ENCODE data around the gene KCNG1.

The KCNG1 gene

DNA sequence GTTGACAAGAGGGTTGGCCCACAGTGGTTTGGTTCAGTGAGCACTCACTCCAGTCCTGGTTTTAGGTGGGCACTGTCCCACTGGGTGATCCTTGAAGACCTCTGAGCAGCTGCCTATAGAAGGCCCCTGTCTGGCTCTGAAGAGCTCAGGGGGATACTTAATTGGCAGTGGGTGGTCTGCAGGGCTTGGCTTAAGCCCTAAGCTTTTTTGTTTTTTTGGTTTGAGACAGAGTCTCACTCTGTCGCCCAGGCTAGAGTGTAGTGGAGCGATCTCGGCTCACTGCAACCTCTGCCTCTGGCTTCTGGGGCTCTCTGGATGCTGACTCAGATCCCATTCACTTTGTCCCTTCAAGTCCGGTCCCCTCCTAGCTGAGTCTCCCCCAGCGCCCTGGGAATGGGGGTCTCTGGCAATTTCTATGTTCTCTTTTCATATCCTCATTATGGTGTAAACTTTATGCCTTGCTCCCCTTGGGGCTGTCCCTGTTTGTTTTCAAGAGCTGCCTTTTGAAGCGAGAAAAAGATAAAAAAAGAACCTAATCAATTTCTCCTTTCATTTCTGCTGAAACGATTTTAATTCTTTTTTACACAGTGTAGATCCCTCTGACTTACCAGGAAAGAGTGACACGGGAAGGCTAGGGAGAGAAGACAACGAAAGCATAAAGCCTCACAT, 12.2 kb upstream of the KCNG1 start:
- no peak for DNase-seq

DNA sequence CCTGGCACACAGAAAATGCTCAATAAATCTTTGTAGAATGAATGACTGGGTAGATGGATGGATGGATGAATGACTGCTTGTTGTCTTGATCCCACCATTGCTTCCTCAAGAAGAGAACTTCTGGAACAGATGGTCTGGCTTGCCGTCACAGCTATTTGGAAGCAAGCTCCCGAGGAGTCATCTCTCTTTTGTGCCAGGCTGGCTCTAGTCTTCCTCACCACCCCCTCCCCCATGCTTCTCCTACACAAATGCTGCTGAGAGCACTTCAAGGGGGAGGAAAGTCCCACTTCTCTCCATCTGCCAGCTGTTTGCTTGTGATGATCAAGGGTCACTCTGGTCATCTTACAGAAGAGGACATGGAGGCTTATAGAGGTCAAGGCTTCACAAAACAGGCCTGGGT, 11.6 kb upstream of the KCNG1 start:
- no peak for DNase-seq

DNA sequence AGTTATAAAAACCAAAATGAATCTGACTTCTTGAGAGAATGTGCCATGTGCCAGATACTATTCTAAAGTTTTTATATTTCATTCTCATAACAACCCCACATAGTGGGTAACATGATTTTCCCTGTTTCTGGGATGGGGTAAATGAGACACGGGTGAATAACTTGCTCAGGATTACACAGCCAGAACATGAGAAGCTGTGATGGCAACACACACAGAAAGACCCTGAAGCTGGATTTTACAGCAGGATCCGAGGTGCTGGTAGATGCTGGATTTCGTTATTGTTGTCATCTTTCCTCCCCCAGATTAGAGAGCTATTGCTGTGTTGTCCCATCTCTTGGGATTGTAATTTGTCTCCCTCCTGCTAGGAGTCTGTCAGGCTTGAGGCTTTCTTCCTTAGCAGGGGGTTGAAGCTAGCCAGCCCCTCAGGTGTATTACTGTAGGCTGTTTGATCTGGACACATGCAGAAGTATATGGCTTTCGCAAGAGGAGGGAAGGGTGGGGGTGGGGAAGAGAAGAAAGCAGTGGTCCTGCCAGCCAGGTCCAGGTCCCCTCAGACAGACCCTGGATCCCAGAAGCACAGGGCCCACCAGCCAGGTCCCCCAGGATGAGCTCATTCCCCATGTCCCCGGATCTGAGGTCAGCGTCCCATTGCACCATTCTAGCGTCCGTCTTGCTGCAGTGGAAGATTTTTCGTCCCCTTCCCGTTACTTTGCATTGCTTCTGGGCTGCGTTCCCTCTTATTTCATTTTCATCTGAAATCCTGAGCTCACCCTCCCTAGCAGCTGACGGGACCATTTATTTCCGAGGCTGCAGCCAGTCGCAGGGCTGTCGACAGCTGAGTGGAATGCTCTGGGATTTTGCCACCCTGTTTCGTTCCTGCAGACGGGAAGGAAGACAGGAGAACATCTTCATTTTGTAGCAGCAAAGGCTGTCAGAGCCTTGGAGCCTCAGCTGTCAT, 7.3 kb upstream of the KCNG1 start:
- DNase-seq: no peak

DNA sequence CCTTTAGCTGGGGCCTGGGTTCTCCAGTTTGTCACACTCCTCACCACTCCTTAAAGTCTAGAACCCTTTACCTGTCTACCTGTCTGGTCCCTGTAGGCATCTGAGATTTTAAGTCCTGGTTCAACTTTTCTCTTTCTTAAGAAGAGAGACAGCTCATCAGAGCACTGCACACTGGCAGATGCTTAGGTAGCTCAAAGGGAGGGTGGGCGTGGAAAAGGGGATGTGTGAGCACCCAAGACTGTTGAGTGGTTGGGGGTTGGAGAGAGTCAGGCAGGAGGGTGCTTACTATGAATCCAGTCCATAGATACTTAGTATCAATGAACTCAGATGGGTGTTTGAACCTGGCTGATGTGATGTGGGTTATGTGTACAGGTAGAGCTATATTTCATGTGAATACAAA, 6.6 kb upstream of the KCNG1 start:
- DNase-seq: no peak

DNA sequence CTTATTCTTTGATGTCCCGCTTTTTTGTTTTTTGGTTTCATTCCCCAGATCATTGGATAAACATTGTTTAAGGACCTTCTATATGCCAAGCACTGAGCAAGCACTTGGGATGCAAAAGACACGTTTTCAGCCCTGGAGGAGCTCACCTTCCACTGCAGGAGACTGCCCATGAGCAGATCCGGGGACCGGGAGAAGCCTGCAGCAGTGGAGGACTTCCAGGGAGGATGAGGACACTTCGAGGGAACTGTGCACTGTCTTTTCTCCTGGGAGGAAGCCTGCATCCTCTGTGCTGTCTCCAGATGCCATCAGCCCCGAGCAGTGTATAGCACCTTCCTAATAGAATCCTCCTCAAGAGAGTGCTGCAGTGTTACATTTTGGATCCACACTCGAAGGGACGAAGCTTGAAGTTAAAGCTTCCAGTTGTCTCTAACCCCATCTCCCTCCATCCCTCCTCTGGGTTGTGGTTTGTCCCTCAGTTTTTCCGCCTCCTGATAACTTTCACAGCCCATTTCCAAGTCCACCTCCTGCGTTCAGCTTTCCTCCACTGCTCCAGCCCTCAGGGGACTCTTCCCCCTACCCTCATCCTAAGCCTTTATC, 5.8 kb upstream of the KCNG1 start:
- DNase-seq: no peak

DNA sequence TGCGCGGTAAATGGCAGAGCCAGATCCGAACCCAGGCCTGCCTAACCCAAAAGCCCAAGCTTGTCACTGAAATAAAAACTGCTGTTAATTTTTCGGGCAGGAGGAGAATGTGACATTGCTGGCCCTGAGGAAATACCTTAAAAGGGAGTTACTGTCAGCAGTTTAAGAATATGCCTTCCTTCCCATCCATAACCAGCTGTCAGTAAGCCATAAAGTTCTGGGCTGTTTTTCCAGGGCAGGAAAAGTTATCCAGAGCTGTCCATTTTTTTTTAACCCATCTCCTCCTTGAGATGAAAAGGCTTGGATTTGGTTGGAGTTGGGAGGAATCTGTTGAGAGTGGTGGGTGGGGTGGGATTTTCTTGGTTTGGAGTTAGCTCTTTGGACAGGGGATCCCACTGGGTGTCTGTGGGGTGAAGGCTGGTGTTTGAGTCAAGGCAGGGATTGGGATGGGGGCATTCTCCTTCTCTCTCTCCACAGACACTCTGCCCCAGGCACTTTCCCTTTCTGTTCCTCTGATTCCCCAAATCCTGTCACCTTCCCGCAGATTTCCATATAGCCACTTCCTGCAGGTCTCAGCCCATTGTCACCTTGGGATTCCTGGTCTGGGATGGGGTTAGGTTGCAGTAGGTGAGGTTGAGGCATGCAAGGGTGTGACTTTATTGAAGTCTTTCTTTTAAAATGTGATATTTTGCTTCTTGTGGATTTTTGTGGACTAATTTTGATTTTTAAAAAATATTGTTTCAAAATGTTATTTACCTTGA, 4.3 kb upstream of the KCNG1 start:
- no peak for DNase-seq

DNA sequence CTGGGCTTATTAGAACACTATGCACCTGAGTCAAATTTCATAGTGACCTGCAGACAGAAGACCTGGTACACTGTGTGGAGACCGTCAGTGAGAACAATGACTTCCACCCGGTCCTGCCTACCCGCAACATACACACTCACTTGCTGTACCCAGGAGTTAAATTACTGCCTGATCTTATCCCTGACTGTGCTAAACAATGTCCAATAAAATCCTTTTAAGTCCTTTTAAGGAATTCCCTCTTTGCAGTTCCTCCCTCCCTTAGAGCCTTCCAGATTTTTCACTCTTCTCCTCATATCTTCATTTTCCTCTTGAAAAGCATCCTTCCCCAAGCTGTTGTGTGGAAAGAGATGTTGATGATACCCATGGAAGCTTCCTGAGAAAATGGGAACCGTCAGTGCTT, 3.4 kb upstream of the KCNG1 start:
- no peak for DNase-seq

DNA sequence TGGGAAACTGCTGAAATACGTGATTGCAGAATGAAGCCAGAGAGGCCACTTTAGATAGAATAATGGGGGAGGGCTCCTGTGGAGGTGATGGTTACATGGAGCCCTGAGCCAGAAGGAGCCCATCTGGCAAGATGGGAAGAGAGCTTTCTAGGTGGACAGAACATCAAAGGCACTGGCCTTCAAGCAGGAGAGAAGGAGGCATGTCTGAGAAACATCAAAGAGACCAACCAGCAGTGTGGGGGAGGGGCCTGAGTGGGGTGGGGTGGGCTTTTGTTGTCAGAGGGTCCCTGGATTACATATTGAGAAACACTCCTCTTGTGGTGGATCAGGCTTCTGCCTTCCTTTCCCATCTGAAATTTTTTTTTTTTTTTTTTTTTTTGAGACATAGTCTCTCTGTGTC, 1.9 kb upstream of the KCNG1 start:
- DNase-seq: no peak

DNA sequence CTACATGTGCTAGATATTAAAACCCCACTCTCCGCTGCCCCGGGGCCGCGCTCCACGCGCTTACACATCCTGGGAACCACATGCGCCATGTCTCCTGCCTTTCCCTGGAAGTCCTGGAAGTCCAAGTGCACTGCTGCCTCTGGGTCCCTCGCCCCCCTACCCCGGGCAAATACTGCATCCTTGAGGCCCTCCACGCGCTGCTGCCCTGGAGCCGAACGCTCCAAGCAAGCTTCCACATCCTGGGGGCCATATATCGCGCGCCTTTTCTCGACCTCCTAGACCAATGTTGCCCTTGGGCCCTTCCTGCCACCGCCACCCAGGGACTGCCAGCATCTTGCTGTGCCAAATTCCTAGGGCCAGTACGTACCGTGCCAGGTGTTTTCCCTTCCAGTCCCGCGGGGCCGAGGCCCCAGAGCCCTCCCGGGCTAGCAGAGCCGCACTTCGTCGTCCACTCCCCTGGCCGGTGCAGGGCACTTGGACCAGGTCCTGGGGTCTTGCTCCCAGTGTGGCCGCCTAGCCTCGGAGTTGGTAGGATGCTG, 779 bp upstream of the KCNG1 start:
- DNase-seq: no peak

DNA sequence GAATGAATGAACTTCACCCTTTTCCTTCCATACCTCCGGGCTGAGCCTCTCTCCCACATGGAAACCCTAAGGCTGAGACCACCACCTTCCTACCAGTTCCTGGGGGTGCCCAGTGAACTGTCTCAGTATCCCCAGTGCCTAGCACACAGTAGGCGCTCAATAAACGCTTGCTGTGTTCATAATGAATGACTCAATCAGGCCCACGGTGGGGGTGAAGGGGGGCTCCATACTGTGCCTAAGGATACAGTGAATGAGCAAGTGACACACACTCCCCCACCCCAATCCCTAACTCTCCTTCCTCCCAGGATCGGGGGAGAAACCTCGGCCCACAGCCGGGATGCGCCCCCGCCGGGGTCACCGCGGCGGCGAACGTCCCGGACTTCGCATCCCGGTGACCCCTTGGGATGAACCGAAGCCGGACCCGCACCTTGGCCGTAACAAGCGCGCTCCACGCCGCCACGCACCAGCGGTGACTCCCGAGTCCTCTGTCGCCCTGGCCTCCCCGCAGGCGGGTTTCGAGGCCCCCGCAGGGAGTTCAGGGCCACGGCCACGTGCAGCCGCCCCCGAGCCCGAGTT, 592 bp downstream of the KCNG1 start:
- DNase-seq: no peak

DNA sequence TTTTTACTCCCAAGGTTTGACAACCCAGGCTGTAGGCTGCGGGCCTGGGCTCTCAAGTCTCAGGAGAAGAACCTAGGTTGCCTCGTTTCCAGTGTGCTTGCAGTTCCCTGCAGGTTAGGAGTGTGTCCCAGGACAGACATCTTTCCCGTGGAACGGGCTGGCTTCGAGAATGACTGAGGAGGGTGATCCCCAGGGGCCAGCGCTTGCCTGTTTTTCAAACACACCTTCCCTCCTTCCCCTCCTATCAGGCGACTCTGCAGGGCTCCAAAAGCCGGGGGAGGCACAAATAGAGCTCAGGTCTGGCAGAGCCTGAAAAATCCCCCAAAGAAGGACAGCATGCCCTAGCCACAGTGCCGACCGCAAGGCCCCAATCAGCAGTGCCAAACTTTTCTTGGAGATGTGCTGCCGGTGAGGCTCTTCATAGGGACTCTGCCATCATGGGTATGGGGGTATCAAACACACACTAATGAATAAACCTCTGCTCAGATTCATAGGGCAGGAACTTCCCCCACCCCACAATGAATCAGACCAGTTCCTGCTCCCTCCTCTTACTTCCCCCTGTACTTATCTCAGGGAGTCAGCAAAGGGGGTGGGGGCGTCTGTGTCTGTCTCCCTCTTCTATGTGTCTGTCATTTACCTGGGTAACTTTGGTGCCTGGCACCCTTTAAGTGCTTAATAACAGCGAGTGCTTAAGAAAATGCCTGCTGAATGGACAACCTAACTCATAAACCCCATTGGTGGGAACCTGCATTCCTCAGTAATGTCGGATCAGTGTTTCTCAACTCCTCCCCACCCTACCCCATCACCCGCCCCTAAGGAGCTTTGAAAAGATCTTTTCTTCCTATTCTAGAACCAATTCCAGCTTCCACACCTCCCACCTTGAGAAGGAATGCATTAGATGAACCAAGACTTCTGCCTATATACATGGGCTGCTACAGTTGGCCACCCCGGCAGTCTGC, 1.6 kb downstream of the KCNG1 start:
- DNase-seq: no peak

DNA sequence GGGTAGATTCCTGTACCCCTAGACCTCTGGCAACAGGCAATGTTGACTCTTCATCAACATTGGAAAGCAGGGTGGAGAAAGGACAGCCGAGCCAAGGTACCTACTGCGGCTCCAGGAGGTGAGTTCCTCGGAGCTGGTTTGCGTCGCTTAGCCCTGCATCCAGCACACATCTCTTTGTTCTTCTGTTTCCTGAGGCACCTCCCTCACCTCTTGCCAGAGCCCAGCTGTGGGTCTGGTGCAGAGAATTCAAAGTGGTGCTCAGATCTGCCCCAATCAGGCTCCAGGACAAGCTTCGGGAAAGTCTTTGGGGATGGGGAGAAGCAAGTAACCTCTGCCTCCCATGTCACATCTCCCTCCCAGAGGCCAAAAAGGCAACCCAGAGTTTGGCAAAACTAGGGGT, 2.2 kb downstream of the KCNG1 start:
- DNase-seq: no peak

DNA sequence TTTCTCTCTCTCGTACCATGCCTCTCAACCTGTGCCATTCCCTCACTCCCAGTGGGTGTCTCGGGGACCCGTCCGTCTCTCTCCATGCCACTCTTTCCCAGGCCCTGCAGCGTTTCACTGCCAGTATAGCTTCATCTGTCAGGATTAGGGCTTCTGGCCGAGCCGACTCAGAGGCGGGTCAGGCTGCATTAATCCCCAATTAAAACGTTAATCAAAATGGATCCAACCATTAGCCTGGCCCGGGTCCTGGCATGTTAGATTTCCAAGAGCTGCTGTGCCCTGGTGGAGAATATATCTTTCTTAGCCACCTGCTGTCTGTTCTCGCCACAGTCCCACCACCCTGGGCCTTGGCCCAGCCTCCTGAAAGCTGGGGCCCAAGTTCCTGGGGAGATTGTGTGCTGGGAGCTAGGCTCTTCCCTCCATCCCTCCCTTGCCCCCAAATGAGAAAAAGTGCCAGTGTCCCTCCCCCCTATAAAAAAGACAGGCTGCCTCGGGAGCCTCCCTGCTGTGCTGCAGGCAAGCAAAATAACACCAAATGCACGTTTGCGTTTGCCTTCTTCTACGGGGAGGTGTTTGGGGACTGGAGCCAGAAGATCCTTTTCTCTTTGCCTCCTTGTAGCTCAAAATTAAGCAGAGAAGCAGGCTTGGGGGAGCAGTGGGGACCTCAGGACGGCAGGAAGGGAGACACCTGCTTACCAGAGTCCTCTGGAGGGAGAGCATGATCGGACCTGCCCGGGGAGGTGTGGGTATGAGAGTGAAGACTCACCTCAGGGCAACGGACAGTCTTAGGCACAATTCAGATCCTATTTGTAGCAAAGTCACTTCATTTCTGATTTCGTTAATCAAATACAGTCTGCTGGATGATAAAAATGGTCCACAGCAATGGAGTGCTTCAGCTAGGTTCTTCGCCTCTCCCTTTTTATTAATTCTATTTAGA, 3.0 kb downstream of the KCNG1 start:
- DNase-seq: no peak

DNA sequence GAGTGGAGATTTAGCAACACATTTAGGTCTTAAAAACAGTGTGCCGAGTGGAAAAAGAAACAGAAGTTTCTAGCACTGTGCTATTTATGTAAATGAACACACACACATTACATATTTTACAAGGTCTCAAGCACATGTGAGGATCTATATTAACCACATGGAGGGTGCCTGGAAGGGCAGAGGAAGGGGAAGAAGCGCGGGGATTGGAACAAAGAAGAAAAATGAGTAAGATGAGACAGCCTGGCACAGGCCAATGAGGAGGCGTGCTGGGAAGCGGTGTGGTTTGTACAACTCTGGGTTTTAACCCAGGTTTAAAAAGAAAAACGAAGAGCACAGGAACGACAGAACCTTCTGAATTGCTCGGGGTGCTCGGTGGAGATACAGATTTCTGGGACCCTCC, 5.7 kb downstream of the KCNG1 start:
- DNase-seq: no peak

DNA sequence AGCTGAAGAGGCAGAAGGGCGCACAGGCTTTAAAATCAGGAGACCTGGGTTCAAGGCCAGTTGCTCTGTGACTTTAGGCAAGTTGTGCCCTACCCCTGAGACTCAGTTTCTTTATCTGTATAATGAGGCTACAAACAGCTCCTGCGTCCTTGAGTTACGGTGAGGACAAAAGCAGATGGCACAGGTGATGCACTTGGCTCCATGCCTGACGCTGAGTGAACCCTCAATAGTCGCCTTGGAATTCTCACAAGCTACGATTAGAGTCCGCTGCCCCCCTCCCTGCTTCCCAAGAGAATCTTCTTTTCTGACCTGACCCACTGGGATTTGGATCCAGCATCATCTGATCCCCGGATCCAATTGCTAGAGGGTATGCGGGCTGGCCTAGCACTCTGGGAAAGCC, 6.4 kb downstream of the KCNG1 start:
- no peak for DNase-seq

DNA sequence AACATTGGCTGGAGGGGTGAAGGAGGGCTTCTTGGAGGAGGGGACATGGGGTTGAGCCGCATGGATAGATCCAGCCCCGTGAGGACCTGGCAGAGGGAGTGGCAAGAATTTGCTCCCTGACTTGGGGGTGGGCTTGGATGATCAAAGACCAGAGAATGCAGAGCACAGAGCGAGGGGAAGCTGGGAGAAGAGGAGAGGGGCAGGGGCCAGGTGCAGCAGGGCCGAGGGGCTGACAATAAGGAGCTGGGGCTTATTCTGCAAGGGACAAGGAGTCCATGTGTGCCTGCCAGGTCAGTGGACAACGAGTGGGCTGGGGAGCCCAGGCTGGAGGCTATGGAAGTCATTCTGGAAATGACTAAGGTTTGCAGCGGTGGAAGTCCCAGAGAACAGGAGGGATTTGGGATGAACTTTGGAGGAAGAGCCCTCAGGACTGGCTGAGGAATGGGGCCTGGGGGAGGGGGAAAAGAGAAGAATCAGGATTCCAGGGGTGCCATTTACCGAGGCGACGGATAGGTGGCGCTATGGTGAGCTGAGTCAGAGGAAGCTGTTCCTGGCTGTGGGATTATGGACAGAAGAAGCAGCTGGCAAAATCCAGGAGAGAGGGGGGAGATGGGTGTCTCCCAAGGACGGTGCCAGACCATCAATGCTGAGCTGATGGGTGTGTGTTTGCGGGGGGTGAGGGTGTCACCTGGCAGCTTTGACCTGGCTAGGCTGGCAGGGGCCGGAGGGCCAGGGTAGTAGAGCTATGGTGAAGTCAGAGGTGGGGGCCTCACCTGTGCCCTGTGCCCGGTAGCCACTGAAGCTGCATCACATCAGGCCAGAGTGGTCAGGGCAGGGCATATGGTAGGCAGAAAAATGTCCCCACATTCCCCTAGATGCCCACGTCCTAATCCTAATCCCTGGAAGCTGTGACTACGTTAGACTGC, 7.8 kb downstream of the KCNG1 start:
- DNase-seq: peak; percentile 48 to 60

DNA sequence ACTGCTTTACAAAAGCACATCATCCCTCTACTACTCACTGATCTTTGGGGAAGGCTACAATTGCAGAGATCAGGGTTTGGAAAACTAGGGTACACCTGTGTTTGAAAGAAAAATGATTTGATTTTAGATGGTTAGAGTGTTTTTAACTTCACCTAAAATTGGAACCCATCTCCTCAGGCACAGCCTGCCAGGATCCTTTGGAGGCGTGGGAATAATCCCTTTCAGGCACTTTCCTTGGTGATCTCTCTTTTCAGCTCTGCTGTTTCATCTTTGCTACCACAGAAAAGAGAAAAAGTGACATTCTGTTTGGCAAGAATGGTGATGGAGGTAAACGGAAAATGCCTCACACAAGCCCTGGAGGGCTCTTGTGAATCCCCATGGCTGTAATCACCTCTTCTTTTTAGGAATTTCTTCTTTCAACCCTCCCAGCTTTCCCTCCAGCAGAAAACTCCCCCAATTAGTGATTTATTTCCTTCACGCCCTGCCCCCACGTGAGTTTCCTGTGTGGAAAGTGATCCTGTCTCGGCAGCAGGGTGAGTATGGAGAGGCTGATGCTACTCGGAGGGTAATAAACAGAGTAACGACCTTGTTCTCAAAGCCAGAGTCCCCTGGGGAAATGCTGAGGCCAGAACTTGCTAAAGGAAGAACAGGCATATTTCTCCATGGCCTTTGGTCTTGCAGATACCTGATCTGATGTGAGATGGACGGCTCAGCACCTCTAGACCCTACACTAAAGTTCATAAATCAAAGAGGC, 9.2 kb downstream of the KCNG1 start:
- DNase-seq: no peak

DNA sequence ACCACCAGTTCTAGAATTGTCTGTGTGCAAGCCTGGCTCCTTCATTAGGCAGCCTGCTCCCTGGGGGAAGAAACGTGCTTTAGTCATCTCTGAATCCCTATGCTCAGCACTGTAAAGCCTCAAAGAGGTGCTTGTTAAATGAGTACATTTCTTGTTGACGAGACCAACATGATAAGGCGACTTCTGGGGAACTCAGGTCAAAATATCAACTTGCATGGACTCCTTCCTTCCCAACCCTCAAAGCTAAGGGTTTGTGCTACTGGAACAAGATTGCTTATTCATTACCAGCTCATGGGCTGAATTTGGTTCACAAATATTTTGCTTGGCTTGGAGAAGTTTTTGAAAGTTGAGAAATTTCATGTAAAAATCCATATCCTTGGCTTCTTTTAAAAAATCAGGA, 10.6 kb downstream of the KCNG1 start:
- no peak for DNase-seq
